ENCODE measurements around the gene TUNAR. TPM values are rescaled to one million over a fixed set of nuclear protein-coding genes. Genes with fewer than 3 reads are reported as not detected.

Gene TUNAR
- total RNA-seq, 2 experiments from 2014 or later, result 0.17 to 0.54 TPM

DNA sequence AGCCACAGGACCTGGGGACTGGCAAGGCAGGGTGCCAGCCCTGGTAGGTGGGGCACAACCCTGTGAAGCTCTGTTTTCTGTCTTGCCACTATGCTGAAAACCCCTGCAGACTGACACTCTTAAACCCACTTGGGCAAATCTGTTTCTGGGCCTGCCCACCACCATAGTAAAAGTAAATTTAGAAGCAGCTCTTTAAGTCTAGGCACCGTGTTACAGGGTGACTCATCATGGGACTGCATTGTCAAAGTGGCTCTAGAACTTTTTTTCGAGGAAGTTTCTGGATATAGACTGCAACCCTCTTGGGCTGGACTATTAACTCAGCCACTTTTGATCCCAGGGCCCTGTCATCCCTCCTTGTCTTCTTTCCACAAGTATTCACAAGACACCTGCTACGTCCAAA lies 7.7 kb downstream of the TUNAR start:
- Histone ChIP-seq H3K9me2 (ENCODE audit: insufficient read depth, low read length) (no peaks in the 10 kb centered on the region), H3K9me3 (ENCODE audit: low read length) (no peaks in the 10 kb centered on the region), H2AFZ (ENCODE audit: low read length) (no peak overlapping the region), H3K27ac (ENCODE audit: low read depth, low read length, poor library complexity, severe bottlenecking) (no peak overlapping the region), H3K4me2 (ENCODE audit: low read length) (no peak overlapping the region), H3K79me2 (ENCODE audit: insufficient read depth, low read depth, low read length) (no peaks in the 10 kb centered on the region), H4K20me1 (ENCODE audit: insufficient read depth, low read length) (no peaks in the 10 kb centered on the region), H3K4me3 (ENCODE audit: low read depth, low read length, poor library complexity, severe bottlenecking) (no peak overlapping the region), H3K36me3 (ENCODE audit: insufficient read depth, low read length) (no peaks in the 10 kb centered on the region), H3K4me1 (ENCODE audit: insufficient read depth, low read length, poor library complexity, severe bottlenecking) (peaks cover 57% of the 10 kb centered on the region)
- DNase-seq (ENCODE audit: low spot score), result no peak
- no TSS peak for BruUV-seq (replicated peaks)
- ChIA-PET CTCF (ENCODE audit: unreplicated experiment) (no interaction called here), POLR2A (no interaction called here)
- TF ChIP-seq, protein P1, sequence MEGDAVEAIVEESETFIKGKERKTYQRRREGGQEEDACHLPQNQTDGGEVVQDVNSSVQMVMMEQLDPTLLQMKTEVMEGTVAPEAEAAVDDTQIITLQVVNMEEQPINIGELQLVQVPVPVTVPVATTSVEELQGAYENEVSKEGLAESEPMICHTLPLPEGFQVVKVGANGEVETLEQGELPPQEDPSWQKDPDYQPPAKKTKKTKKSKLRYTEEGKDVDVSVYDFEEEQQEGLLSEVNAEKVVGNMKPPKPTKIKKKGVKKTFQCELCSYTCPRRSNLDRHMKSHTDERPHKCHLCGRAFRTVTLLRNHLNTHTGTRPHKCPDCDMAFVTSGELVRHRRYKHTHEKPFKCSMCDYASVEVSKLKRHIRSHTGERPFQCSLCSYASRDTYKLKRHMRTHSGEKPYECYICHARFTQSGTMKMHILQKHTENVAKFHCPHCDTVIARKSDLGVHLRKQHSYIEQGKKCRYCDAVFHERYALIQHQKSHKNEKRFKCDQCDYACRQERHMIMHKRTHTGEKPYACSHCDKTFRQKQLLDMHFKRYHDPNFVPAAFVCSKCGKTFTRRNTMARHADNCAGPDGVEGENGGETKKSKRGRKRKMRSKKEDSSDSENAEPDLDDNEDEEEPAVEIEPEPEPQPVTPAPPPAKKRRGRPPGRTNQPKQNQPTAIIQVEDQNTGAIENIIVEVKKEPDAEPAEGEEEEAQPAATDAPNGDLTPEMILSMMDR (conservative IDR thresholded peaks at IDR 0.05; ENCODE audit: low read length), result no peak
- TF ChIP-seq EZH2phosphoT487 (IDR thresholded peaks at IDR 0.05; ENCODE audit: borderline replicate concordance, low read depth, low read length), result no peak
- intact Hi-C loops (cut with micrococcal nuclease; ENCODE audit: unreplicated experiment), result loop anchor here (10.0 kb wide), 1 partner anchor 170 kb away; the partner anchor contains the start of gene TCL1A

DNA sequence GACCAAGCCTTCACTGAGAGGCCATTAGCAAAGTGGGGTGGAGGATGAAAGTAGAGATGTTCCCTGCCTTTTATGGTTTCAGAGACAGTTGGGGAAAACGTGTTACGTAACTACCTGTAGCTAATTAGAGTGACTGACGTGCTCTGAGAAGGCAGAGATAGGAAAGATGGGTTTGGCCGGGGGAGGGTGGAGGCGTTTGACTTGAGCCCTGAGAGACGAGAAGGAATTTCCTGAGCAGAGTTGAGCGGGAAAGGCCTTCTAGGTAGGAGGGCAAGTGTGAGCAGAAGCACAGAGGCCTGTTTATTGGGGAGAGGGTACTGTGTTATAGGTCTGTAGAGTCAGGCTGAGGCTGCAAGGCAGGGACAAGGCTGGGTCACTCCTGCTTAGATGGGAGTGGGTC lies 8.6 kb downstream of the TUNAR start:
- Histone ChIP-seq H3K27ac (ENCODE audit: low read depth, low read length, poor library complexity, severe bottlenecking) (no peak overlapping the region), H3K4me2 (ENCODE audit: low read length) (no peak overlapping the region), H3K36me3 (ENCODE audit: insufficient read depth, low read length) (no peaks in the 10 kb centered on the region), H3K79me2 (ENCODE audit: insufficient read depth, low read depth, low read length) (no peaks in the 10 kb centered on the region), H3K4me3 (ENCODE audit: low read depth, low read length, poor library complexity, severe bottlenecking) (no peak overlapping the region), H3K9me2 (ENCODE audit: insufficient read depth, low read length) (no peaks in the 10 kb centered on the region), H3K4me1 (ENCODE audit: insufficient read depth, low read length, poor library complexity, severe bottlenecking) (peaks cover 64% of the 10 kb centered on the region), H4K20me1 (ENCODE audit: insufficient read depth, low read length) (no peaks in the 10 kb centered on the region), H2AFZ (ENCODE audit: low read length) (no peak overlapping the region), H3K9me3 (ENCODE audit: low read length) (no peaks in the 10 kb centered on the region)
- no peak for DNase-seq (ENCODE audit: low spot score)
- intact Hi-C loops (cut with micrococcal nuclease; ENCODE audit: unreplicated experiment), result loop anchor here (5.0 to 10.0 kb wide), 2 partner anchors 170 to 273 kb away; partner anchors contain the start of gene TCL1A
- no peak for TF ChIP-seq EZH2phosphoT487 (IDR thresholded peaks at IDR 0.05; ENCODE audit: borderline replicate concordance, low read depth, low read length)
- TF ChIP-seq, protein P1 (conservative IDR thresholded peaks at IDR 0.05; ENCODE audit: low read length), result no peak
- no TSS peak for BruUV-seq (replicated peaks)
- CTCF ChIA-PET (ENCODE audit: unreplicated experiment), result no interaction called here
- POLR2A ChIA-PET, result no interaction called here

DNA sequence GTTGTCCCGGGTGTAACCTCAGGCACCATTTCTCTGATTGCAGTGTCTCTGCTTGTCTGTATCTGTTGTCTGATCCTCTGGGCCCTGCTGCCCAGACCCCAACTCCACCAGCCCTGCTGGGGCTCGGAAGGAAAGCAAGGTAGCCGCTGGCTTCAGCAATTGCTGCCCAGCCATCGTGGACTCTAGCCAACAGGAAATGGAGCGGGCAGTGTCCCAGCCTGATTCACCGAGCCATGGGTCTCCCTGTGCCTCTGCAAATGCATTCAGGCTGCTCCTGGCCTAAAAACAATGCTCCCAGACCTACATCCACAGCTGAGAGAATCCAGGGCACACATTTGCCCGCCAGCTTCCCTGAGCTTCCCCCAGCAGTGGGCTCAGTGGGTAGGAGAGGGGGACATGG lies 9.2 kb downstream of the TUNAR start:
- no peak for TF ChIP-seq EZH2phosphoT487 (IDR thresholded peaks at IDR 0.05; ENCODE audit: borderline replicate concordance, low read depth, low read length)
- TF ChIP-seq, protein P1 (conservative IDR thresholded peaks at IDR 0.05; ENCODE audit: low read length), result no peak
- Histone ChIP-seq H3K9me3 (ENCODE audit: low read length) (no peaks in the 10 kb centered on the region), H3K4me2 (ENCODE audit: low read length) (no peak overlapping the region), H3K4me1 (ENCODE audit: insufficient read depth, low read length, poor library complexity, severe bottlenecking) (peaks cover 70% of the 10 kb centered on the region), H3K4me3 (ENCODE audit: low read depth, low read length, poor library complexity, severe bottlenecking) (no peak overlapping the region), H3K27ac (ENCODE audit: low read depth, low read length, poor library complexity, severe bottlenecking) (no peak overlapping the region), H3K79me2 (ENCODE audit: insufficient read depth, low read depth, low read length) (no peaks in the 10 kb centered on the region), H3K36me3 (ENCODE audit: insufficient read depth, low read length) (no peaks in the 10 kb centered on the region), H4K20me1 (ENCODE audit: insufficient read depth, low read length) (no peaks in the 10 kb centered on the region), H3K9me2 (ENCODE audit: insufficient read depth, low read length) (no peaks in the 10 kb centered on the region), H2AFZ (ENCODE audit: low read length) (no peak overlapping the region)
- CTCF ChIA-PET (ENCODE audit: unreplicated experiment), result no interaction called here
- no peak for DNase-seq (ENCODE audit: low spot score)
- intact Hi-C loops (cut with micrococcal nuclease; ENCODE audit: unreplicated experiment), result loop anchor here (5.0 to 10.0 kb wide), 2 partner anchors 171 to 274 kb away; partner anchors contain the start of gene TCL1A
- POLR2A ChIA-PET, result no interaction called here
- BruUV-seq (replicated peaks), result no TSS peak

Data from OCI-LY7 (cell line).